SK-N-SH (cell line): ENCODE measurements around the gene SPANXD. TPM values are rescaled to one million over a fixed set of nuclear protein-coding genes. Genes with fewer than 3 reads are reported as not detected.

Experiments used
- CTCF ChIA-PET: fragments of 300-600, 350-600 bp; formaldehyde crosslinking; extraction: SDS; loops from one replicate; lab custom pipeline; 2021; lab: Yijun Ruan, JAX
- POLR2A ChIA-PET: fragments of 350-600 bp; sonication (Branson Sonifier 250); formaldehyde crosslinking; extraction: SDS; loops from one replicate; lab custom pipeline; 2020; ENCODE audit warnings: antibody characterized with exemption, inconsistent platforms; lab: Yijun Ruan, JAX
- DNase-seq: peaks from one replicate; pipeline ENCODE4 v3.0.0; 2012
- H2AFZ ChIP-seq: fragments of 200-600 bp; sonication (generic); 2 replicates; pipeline ENCODE4 v1.8.1; 2016; ENCODE audit warnings: antibody characterized with exemption, mild to moderate bottlenecking, low read depth
- H3F3A ChIP-seq: fragments of 200-600 bp; sonication (generic); replicated peaks from 2 replicates; pipeline ENCODE3; 2016; ENCODE audit warnings: antibody characterized with exemption, mild to moderate bottlenecking; ENCODE audit not compliant: insufficient read depth
- H3K27ac ChIP-seq, 2 experiments: fragments of 200-500 bp in 1 of 2; fragments of 200-600 bp in 1 of 2; sonication (Bioruptor generic) in 1 of 2; sonication (generic), shearing (Covaris generic) in 1 of 2; 2 replicates each; pipeline versions ENCODE4 v1.5.1 to v1.6.1; 2014 to 2016; ENCODE audit warnings: low read depth in 2 of 2, inconsistent platforms in 1 of 2, low read length in 1 of 2, mild to moderate bottlenecking in 1 of 2, mixed read lengths in 1 of 2
- H3K27me3 ChIP-seq: fragments of 200-600 bp; sonication (generic), shearing (Covaris generic); 2 replicates; pipeline ENCODE4 v1.6.1; 2016; ENCODE audit warnings: mixed run types; ENCODE audit not compliant: insufficient read depth
- H3K36me3 ChIP-seq, 2 experiments: fragments of 200-500 bp in 1 of 2; fragments of 200-600 bp in 1 of 2; sonication (Bioruptor generic) in 1 of 2; sonication (generic) in 1 of 2; replicated peaks in 1 of 2; 2 replicates each; pipeline versions ENCODE3 to v1.5.1; 2014 to 2016; ENCODE audit warnings: low read length in 1 of 2, mild to moderate bottlenecking in 1 of 2; ENCODE audit not compliant: insufficient read depth in 2 of 2, control insufficient read depth in 1 of 2
- H3K4me1 ChIP-seq, 2 experiments: fragments of 200-500 bp in 1 of 2; fragments of 200-600 bp in 1 of 2; sonication (Bioruptor generic) in 1 of 2; sonication (generic), shearing (Covaris generic) in 1 of 2; 2 replicates each; pipeline versions ENCODE4 v1.5.1 to v1.6.1; 2014 to 2016; ENCODE audit warnings: low read depth in 1 of 2, low read length in 1 of 2, mixed run types in 1 of 2; ENCODE audit not compliant: insufficient read depth in 2 of 2, control insufficient read depth in 1 of 2
- H3K4me2 ChIP-seq: fragments of 200-600 bp; sonication (generic), shearing (Covaris generic); 2 replicates; pipeline ENCODE4 v1.6.1; 2017; ENCODE audit warnings: mixed run types
- H3K4me3 ChIP-seq, 2 experiments: fragments of 200-500 bp in 1 of 2; fragments of 200-600 bp in 1 of 2; sonication (Bioruptor generic) in 1 of 2; sonication (generic), shearing (Covaris generic) in 1 of 2; 2 replicates each; pipeline versions ENCODE4 v1.5.1 to v1.8.1; 2014 to 2016; ENCODE audit warnings: low read depth in 2 of 2, inconsistent platforms in 1 of 2, low read length in 1 of 2, mild to moderate bottlenecking in 1 of 2, mixed read lengths in 1 of 2, moderate library complexity in 1 of 2
- H3K79me2 ChIP-seq: fragments of 200-600 bp; sonication (generic); 2 replicates; pipeline ENCODE4 v1.8.1; 2017; ENCODE audit warnings: mild to moderate bottlenecking; ENCODE audit not compliant: insufficient read depth
- H3K9ac ChIP-seq: fragments of 200-600 bp; sonication (generic); 2 replicates; pipeline ENCODE4 v1.6.1; 2017; ENCODE audit warnings: mixed run types
- H3K9me2 ChIP-seq: fragments of 200-600 bp; sonication (generic); 2 replicates; pipeline ENCODE4 v1.6.1; 2017; ENCODE audit warnings: mixed run types
- H3K9me3 ChIP-seq: fragments of 200-600 bp; sonication (generic); 2 replicates; pipeline ENCODE4 v1.6.1; 2017; ENCODE audit warnings: mixed run types, mild to moderate bottlenecking, moderate library complexity
- H4K20me1 ChIP-seq: fragments of 200-600 bp; sonication (generic); 2 replicates; pipeline ENCODE4 v1.6.1; 2017; ENCODE audit warnings: mild to moderate bottlenecking, mixed run types; ENCODE audit not compliant: insufficient read depth
- CHD2 ChIP-seq: fragments of 150-350 bp; IDR thresholded peaks from 2 replicates; pipeline ENCODE4 v1.6.1; 2018; ENCODE audit warnings: low read length; ENCODE audit not compliant: partially characterized antibody
- CTCF ChIP-seq: fragments of 200-600 bp; sonication (generic); IDR thresholded peaks from 2 replicates; pipeline ENCODE4 v1.6.1; 2017; ENCODE audit warnings: antibody characterized with exemption, mild to moderate bottlenecking, moderate library complexity
- EP300 ChIP-seq, 2 experiments: IDR thresholded peaks; 2 replicates each; pipeline versions ENCODE4 v1.4.0 to v1.6.1; 2012; ENCODE audit warnings: borderline replicate concordance in 1 of 2, low read depth in 1 of 2, low read length in 1 of 2
- EZH2phosphoT487 ChIP-seq: fragments of 200-600 bp; sonication (generic); IDR thresholded peaks from 2 replicates; pipeline ENCODE4 v1.6.1; 2017; ENCODE audit warnings: low read depth, mixed run types, mild to moderate bottlenecking, antibody characterized with exemption, moderate library complexity, borderline replicate concordance
- FOSL2 ChIP-seq: IDR thresholded peaks from 2 replicates; pipeline ENCODE4 v1.4.0; 2012; ENCODE audit warnings: low read depth, mild to moderate bottlenecking, moderate library complexity, borderline replicate concordance
- GATA2 ChIP-seq: sonication (generic); formaldehyde crosslinking; IDR thresholded peaks from 2 replicates; pipeline ENCODE4 v1.5.0; 2020; ENCODE audit warnings: mild to moderate bottlenecking, missing genetic modification reagents
- IRF3 ChIP-seq: fragments of 150-350 bp; IDR thresholded peaks from 2 replicates; pipeline ENCODE4 v1.6.1; 2016; ENCODE audit warnings: mild to moderate bottlenecking, low read depth, low read length
- NFIC ChIP-seq: IDR thresholded peaks from 2 replicates; pipeline ENCODE4 v1.4.0; 2012; ENCODE audit warnings: borderline replicate concordance
- NRF1 ChIP-seq: IDR thresholded peaks from 2 replicates; pipeline ENCODE4 v1.6.1; 2012; ENCODE audit warnings: low read depth, mild to moderate bottlenecking, low read length
- POLR2AphosphoS5 ChIP-seq: IDR thresholded peaks from 2 replicates; pipeline ENCODE4 v1.6.1; 2012; ENCODE audit warnings: low read depth, low read length
- RAD21 ChIP-seq: IDR thresholded peaks from 2 replicates; pipeline ENCODE4 v1.6.1; 2012; ENCODE audit warnings: mild to moderate bottlenecking, low read length
- RCOR1 ChIP-seq: fragments of 150-350 bp; IDR thresholded peaks from 2 replicates; pipeline ENCODE4 v1.6.1; 2017; ENCODE audit warnings: antibody characterized with exemption, low read length
- RFX5 ChIP-seq: IDR thresholded peaks from 2 replicates; pipeline ENCODE4 v1.6.1; 2012; ENCODE audit warnings: mild to moderate bottlenecking, improper control_type of control experiment, low read length
- RXRA ChIP-seq: IDR thresholded peaks from 2 replicates; pipeline ENCODE4 v1.4.0; 2012; ENCODE audit warnings: low read depth, mild to moderate bottlenecking, borderline replicate concordance
- SIN3A ChIP-seq: IDR thresholded peaks from 2 replicates; pipeline ENCODE4 v1.6.1; 2012; ENCODE audit warnings: low read depth, mild to moderate bottlenecking, low read length, moderate library complexity, borderline replicate concordance
- SMC3 ChIP-seq: IDR thresholded peaks from 2 replicates; pipeline ENCODE4 v1.6.1; 2012; ENCODE audit warnings: low read depth, low read length, improper control_type of control experiment
- TAF1 ChIP-seq: IDR thresholded peaks from 2 replicates; pipeline ENCODE4 v1.6.1; 2012; ENCODE audit warnings: low read depth, mild to moderate bottlenecking, low read length, moderate library complexity, borderline replicate concordance
- USF2 ChIP-seq: fragments of 150-350 bp; IDR thresholded peaks from 2 replicates; pipeline ENCODE4 v1.6.1; 2017; ENCODE audit warnings: antibody characterized with exemption, low read length, low read depth, borderline replicate concordance
- YY1 ChIP-seq: IDR thresholded peaks from 2 replicates; pipeline ENCODE4 v1.4.0; 2012; ENCODE audit warnings: low read depth, mild to moderate bottlenecking
- WGBS: methylation state at CpG from one replicate; pipeline ENCODE4 v1.1.6; 2017; ENCODE audit warnings: low lambda C conversion rate; 5-methylcytosine and 5-hydroxymethylcytosine counted together
- polyA plus RNA-seq, 3 experiments: library from polyadenylated mRNA; depleted of rRNA; stranded (reverse); fragments of >200 nt; gene quantifications; 2 replicates each; pipeline ENCODE4 v1.2.3, GENCODE V29; 2012

Gene SPANXD
- polyA plus RNA-seq, 1 of the 3 experiments (the other 2 are of a cell fraction): 13.1 TPM

- no peaks in the 10 kb centered on the region for H3F3A ChIP-seq
- no peaks in the 10 kb centered on the region for H3K36me3 ChIP-seq
- H3K4me3 ChIP-seq: no peak overlapping the region
- no peak for TF ChIP-seq RXRA
- TF ChIP-seq RAD21: no peak
- TF ChIP-seq USF2: no peak
- no peak for TF ChIP-seq CHD2
- no peak overlapping the region for H3K9ac ChIP-seq
- H4K20me1 ChIP-seq: no peaks in the 10 kb centered on the region
- H3K27me3 ChIP-seq: no peaks in the 10 kb centered on the region
- no peak overlapping the region for H3K27ac ChIP-seq
- 0% methylated on average over 1 of the region's 1 CpG for WGBS
- POLR2A ChIA-PET: no interaction called here
- H3K4me1 ChIP-seq: no peaks in the 10 kb centered on the region
- no peak overlapping the region for H3K4me2 ChIP-seq
- CTCF ChIA-PET: no interaction called here
- H2AFZ ChIP-seq: no peak overlapping the region
- no peaks in the 10 kb centered on the region for H3K79me2 ChIP-seq
- H3K9me3 ChIP-seq: no peaks in the 10 kb centered on the region
- DNase-seq: no peak
- H3K9me2 ChIP-seq: no peaks in the 10 kb centered on the region
These were observed 28.9 kb downstream of the SPANXD start for GRCh38 chrX:141669689-141670088.

GRCh38 chrX:141668371-141668770 is 30.2 kb downstream of the SPANXD start:
- Histone ChIP-seq H3K27me3 (no peaks in the 10 kb centered on the region), H3K4me3 (no peak overlapping the region), H3K79me2 (no peaks in the 10 kb centered on the region), H3K4me1 (no peaks in the 10 kb centered on the region)
- CTCF ChIA-PET: no interaction called here
- no peak for DNase-seq
- POLR2A ChIA-PET: no interaction called here
- no peak for TF ChIP-seq SMC3
- TF ChIP-seq SIN3A: no peak
- no peak for TF ChIP-seq POLR2AphosphoS5
- no peak for TF ChIP-seq RCOR1
- no peak for TF ChIP-seq NRF1
- TF ChIP-seq NFIC: no peak
- TF ChIP-seq GATA2: no peak
- TF ChIP-seq YY1: no peak
- TF ChIP-seq EZH2phosphoT487: no peak
- TF ChIP-seq EP300 (IDR thresholded peaks at IDR 0.05; ENCODE audit: borderline replicate concordance in 1 of 2, low read depth in 1 of 2, low read length in 1 of 2): no peak
- TF ChIP-seq CTCF: no peak
- TF ChIP-seq TAF1: no peak
- TF ChIP-seq USF2: no peak
- no peak for TF ChIP-seq CHD2
- no peak for TF ChIP-seq IRF3
- TF ChIP-seq FOSL2: no peak
- no peak for TF ChIP-seq RAD21
- no peak for TF ChIP-seq RFX5
- TF ChIP-seq, all 33 proteins: peak for 0
- Histone ChIP-seq H4K20me1 (no peaks in the 10 kb centered on the region), H2AFZ (0 out of 2 replicates have a peak overlapping the region, but pooled peaks have one; percentile 14), H3F3A (no peaks in the 10 kb centered on the region), H3K4me2 (no peak overlapping the region), H3K9me2 (no peaks in the 10 kb centered on the region), H3K36me3 (no peaks in the 10 kb centered on the region), H3K9ac (no peak overlapping the region), H3K9me3 (no peaks in the 10 kb centered on the region), H3K27ac (no peak overlapping the region)
- 7% methylated on average over 4 of the region's 4 CpGs for WGBS
